Measurements from ENCODE around the gene CFAP74. TPM values are rescaled to one million over a fixed set of nuclear protein-coding genes. Genes with fewer than 3 reads are reported as not detected.

CFAP74 gene
- total and polyA plus RNA-seq, 2 of the 13 experiments (the other 11 are each of a cell fraction or from before 2014, with no cell fraction given), result 0.27 to 0.62 TPM

GRCh38 chr1:1906185-1907097 is 97.1 kb downstream of the CFAP74 start (continued):
- TF ChIP-seq KAT2B (IDR thresholded peaks at IDR 0.05; ENCODE audit: borderline replicate concordance, low read depth, low read length) (no peak), GLI4 (CRISPR knock-in tag; IDR thresholded peaks at IDR 0.05; ENCODE audit: borderline replicate concordance) (no peak), RFX5 (IDR thresholded peaks at IDR 0.05; ENCODE audit: low read depth, low read length) (0 out of 2 replicates have a peak, but pooled peaks have one; percentile 25), ZSCAN9 (CRISPR knock-in tag; IDR thresholded peaks at IDR 0.05; ENCODE audit: borderline replicate concordance) (peak; percentile 75; the same call in 1 of the 2 replicates), MTF1 (CRISPR knock-in tag; IDR thresholded peaks at IDR 0.05) (no peak), MAFG (CRISPR knock-in tag; IDR thresholded peaks at IDR 0.05) (no peak), ZNF234 (CRISPR knock-in tag; conservative IDR thresholded peaks at IDR 0.05) (no peak), XBP1 (CRISPR knock-in tag; IDR thresholded peaks at IDR 0.05) (no peak), ZC3H13 (CRISPR knock-in tag; IDR thresholded peaks at IDR 0.05) (0 out of 2 replicates have a peak, but pooled peaks have one; percentile 30), JARID2 (CRISPR knock-in tag; IDR thresholded peaks at IDR 0.05; ENCODE audit: insufficient replicate concordance) (no peak), XRCC5 (optimal IDR thresholded peaks at IDR 0.05; ENCODE audit: low read length) (peak; percentile 97), ZNF337 (CRISPR knock-in tag; IDR thresholded peaks at IDR 0.05; ENCODE audit: borderline replicate concordance, low read depth) (no peak), NFYC (CRISPR knock-in tag; IDR thresholded peaks at IDR 0.05) (no peak; the same call in 1 of the 2 replicates), CBX2 (IDR thresholded peaks at IDR 0.05; ENCODE audit: low read depth, low read length) (no peak), CBX2 (CRISPR knock-in tag; IDR thresholded peaks at IDR 0.05; ENCODE audit: low read depth) (no peak), ZNF879 (CRISPR knock-in tag; IDR thresholded peaks at IDR 0.05) (no peak), DNMT1 (CRISPR knock-in tag; IDR thresholded peaks at IDR 0.05) (no peak), RBFOX2 (IDR thresholded peaks at IDR 0.05; ENCODE audit: low read depth, low read length) (no peak), ZNF230 (CRISPR knock-in tag; IDR thresholded peaks at IDR 0.05) (no peak), IRF9 (CRISPR knock-in tag; IDR thresholded peaks at IDR 0.05; ENCODE audit: borderline replicate concordance) (no peak), NPAS2 (CRISPR knock-in tag; IDR thresholded peaks at IDR 0.05; ENCODE audit: borderline replicate concordance) (no peak), MTERF4 (CRISPR knock-in tag; IDR thresholded peaks at IDR 0.05) (no peak), MLLT10 (CRISPR knock-in tag; IDR thresholded peaks at IDR 0.05) (no peak)
- TF ChIP-seq, protein P1, sequence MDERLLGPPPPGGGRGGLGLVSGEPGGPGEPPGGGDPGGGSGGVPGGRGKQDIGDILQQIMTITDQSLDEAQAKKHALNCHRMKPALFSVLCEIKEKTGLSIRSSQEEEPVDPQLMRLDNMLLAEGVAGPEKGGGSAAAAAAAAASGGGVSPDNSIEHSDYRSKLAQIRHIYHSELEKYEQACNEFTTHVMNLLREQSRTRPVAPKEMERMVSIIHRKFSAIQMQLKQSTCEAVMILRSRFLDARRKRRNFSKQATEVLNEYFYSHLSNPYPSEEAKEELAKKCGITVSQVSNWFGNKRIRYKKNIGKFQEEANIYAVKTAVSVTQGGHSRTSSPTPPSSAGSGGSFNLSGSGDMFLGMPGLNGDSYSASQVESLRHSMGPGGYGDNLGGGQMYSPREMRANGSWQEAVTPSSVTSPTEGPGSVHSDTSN (CRISPR knock-in tag; IDR thresholded peaks at IDR 0.05), result no peak
- TF ChIP-seq, protein P2, sequence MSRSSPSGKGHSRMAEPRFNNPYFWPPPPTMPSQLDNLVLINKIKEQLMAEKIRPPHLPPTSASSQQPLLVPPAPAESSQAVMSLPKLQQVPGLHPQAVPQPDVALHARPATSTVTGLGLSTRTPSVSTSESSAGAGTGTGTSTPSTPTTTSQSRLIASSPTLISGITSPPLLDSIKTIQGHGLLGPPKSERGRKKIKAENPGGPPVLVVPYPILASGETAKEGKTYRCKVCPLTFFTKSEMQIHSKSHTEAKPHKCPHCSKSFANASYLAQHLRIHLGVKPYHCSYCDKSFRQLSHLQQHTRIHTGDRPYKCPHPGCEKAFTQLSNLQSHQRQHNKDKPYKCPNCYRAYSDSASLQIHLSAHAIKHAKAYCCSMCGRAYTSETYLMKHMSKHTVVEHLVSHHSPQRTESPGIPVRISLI (CRISPR knock-in tag; IDR thresholded peaks at IDR 0.05; ENCODE audit: borderline replicate concordance), result no peak
- TF ChIP-seq, protein P3, sequence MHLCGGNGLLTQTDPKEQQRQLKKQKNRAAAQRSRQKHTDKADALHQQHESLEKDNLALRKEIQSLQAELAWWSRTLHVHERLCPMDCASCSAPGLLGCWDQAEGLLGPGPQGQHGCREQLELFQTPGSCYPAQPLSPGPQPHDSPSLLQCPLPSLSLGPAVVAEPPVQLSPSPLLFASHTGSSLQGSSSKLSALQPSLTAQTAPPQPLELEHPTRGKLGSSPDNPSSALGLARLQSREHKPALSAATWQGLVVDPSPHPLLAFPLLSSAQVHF (CRISPR knock-in tag; IDR thresholded peaks at IDR 0.05), result no peak

Measured in HepG2 (cell line).